DOHH2 (cell line): Measurements from ENCODE around the gene PDE6C.

Source experiments
- H3F3A ChIP-seq: fragments of 200-600 bp; sonication (generic), shearing (Covaris generic); 2 replicates; pipeline ENCODE4 v1.6.0; 2016; ENCODE audit warnings: antibody characterized with exemption, mild to moderate bottlenecking; ENCODE audit not compliant: control insufficient read depth, insufficient read depth
- H3K27ac ChIP-seq: fragments of 200-600 bp; sonication (generic); 2 replicates; pipeline ENCODE4 v1.5.1; 2014; ENCODE audit warnings: low read depth, mild to moderate bottlenecking, low read length, moderate library complexity
- H3K27me3 ChIP-seq: fragments of 200-600 bp; sonication (generic); 2 replicates; pipeline ENCODE4 v1.6.1; 2014; ENCODE audit warnings: mild to moderate bottlenecking, low read length, mixed read lengths; ENCODE audit not compliant: control insufficient read depth
- H3K36me3 ChIP-seq: fragments of 200-600 bp; sonication (generic); 2 replicates; pipeline ENCODE4 v1.6.1; 2014; ENCODE audit warnings: mild to moderate bottlenecking, low read length, moderate library complexity, mixed read lengths; ENCODE audit not compliant: control insufficient read depth
- H3K4me1 ChIP-seq: fragments of 200-600 bp; sonication (generic); 2 replicates; pipeline ENCODE4 v1.6.1; 2014; ENCODE audit warnings: mild to moderate bottlenecking, low read length, mixed read lengths; ENCODE audit not compliant: control insufficient read depth
- H3K4me2 ChIP-seq: fragments of 200-600 bp; sonication (generic); 2 replicates; pipeline ENCODE4 v1.6.0; 2014; ENCODE audit warnings: mild to moderate bottlenecking, low read length, moderate library complexity
- H3K4me3 ChIP-seq: fragments of 200-600 bp; sonication (generic); 2 replicates; pipeline ENCODE4 v1.5.1; 2014; ENCODE audit warnings: mild to moderate bottlenecking, low read length, mixed read lengths
- H3K79me2 ChIP-seq: fragments of 200-600 bp; sonication (generic); 2 replicates; pipeline ENCODE4 v1.6.1; 2014; ENCODE audit warnings: mild to moderate bottlenecking, low read length, mixed read lengths; ENCODE audit not compliant: control insufficient read depth
- H3K9me2 ChIP-seq: fragments of 200-600 bp; sonication (generic); replicated peaks from 2 replicates; pipeline ENCODE4 v1.6.1; 2014; ENCODE audit warnings: mild to moderate bottlenecking, low read length, mixed read lengths; ENCODE audit not compliant: control insufficient read depth
- H3K9me3 ChIP-seq: fragments of 200-600 bp; sonication (generic); 2 replicates; pipeline ENCODE4 v1.6.1; 2014; ENCODE audit warnings: antibody characterized with exemption, low read length, mixed read lengths; ENCODE audit not compliant: control insufficient read depth, insufficient read depth
- H4K20me1 ChIP-seq: fragments of 200-600 bp; sonication (generic); 2 replicates; pipeline ENCODE4 v1.6.0; 2014; ENCODE audit warnings: low read depth, mild to moderate bottlenecking, antibody characterized with exemption, low read length, moderate library complexity; ENCODE audit not compliant: control insufficient read depth, insufficient read depth
- CTCF ChIP-seq: fragments of 200-600 bp; sonication (generic); IDR thresholded peaks from one replicate; pipeline ENCODE4 v1.5.1; 2014; ENCODE audit warnings: antibody characterized with exemption, mild to moderate bottlenecking, low read depth, low read length; ENCODE audit not compliant: poor library complexity, severe bottlenecking
- EZH2phosphoT487 ChIP-seq: fragments of 200-600 bp; sonication (generic); IDR thresholded peaks from 2 replicates; pipeline ENCODE4 v1.6.1; 2017; ENCODE audit warnings: borderline replicate concordance, mild to moderate bottlenecking, antibody characterized with exemption, low read length, moderate library complexity, mixed read lengths

The PDE6C gene

GRCh38 chr10:93701866-93702209 is 89.5 kb downstream of the PDE6C start:
- peaks cover 28% of the 10 kb centered on the region for H3K36me3 ChIP-seq
- peak overlapping the region; percentile 41 for H3K27ac ChIP-seq
- TF ChIP-seq CTCF = no peak
- no peaks in the 10 kb centered on the region for H4K20me1 ChIP-seq
- H3K79me2 ChIP-seq = peaks cover 21% of the 10 kb centered on the region
- H3F3A ChIP-seq = no peaks in the 10 kb centered on the region
- no peaks in the 10 kb centered on the region for H3K27me3 ChIP-seq
- H3K4me3 ChIP-seq = peak overlapping the region; percentile 92
- no peaks in the 10 kb centered on the region for H3K9me3 ChIP-seq
- peak overlapping the region; percentile 85 for H3K4me2 ChIP-seq
- no peaks in the 10 kb centered on the region for H3K9me2 ChIP-seq
- peaks cover 23% of the 10 kb centered on the region for H3K4me1 ChIP-seq

DNA sequence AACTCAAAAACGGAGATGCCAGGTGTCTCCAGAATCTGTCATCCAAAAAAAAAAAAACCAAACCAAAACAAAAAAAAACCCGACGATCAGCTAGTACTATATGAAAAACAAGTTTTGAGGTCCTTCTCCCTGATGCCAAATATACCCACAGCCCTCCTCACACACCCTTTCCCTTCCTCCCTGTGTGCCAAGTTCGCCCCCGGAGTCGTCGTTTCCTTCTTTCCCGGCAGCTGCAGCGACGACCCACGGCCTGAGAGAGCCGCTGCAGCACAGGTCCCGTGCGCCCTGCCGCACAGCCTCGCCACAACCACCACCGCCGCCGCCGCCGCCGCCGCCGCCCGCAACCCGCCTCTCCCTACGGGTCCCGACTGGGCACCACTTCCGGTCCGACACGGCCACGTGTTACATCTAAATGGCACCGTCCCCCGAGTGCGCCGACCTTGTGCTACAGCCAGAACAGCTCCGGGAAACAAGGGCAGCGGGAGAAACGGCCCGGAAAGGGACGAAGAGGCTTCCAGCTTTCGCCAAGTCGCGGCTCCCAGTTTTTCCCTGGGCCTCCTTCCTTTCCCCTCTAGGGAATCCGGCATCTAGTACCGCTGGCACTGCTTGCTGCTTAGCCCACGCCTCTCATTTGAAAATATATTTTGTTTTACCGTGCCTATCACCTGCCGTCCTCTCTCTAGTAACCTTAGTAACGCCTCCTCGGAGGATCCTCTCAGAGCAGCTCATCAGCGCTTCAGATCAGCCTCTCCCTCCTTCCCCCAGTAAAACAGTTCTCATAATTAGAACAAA is 90.1 kb downstream of the PDE6C start, which contains the start of gene FRA10AC1:
TSS of gene FRA10AC1 (minus strand) at position 383 of the 792 bp plus-strand sequence. CDS start 2,486 bp downstream, outside the sequence.
- Histone ChIP-seq H3K79me2 (peaks cover 17% of the 10 kb centered on the region), H3K9me2 (no peaks in the 10 kb centered on the region), H3K36me3 (peaks cover 23% of the 10 kb centered on the region), H3K27me3 (no peaks in the 10 kb centered on the region), H3K9me3 (no peaks in the 10 kb centered on the region), H3K27ac (peak within 1 kb of the TSS; percentile 41), H4K20me1 (no peaks in the 10 kb centered on the region), H3F3A (no peaks in the 10 kb centered on the region), H3K4me1 (peaks cover 23% of the 10 kb centered on the region), H3K4me3 (peak within 1 kb of the TSS; percentile 92), H3K4me2 (peak within 1 kb of the TSS; percentile 85)
- TF ChIP-seq EZH2phosphoT487 (no peak), CTCF (peak; percentile 60)

DNA sequence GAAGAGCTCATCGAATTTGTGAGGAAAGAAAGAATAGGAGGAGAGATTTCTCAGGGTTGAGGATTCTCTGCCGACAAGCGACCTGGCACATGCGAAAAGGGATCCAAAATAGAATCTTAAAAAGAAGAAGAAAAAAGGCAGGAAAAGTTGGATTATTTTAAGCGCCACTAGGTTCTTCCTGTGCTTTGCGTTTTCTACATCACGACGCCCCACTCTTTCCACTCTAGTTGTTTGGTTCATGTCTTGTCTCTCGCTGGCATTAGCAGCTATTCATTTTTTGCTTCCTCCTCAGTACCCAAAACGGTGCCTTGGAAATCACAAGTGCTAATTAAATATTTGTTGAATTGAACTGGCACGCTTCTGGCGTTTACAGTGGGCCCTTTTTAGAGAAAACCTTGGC is 90.7 kb downstream of the PDE6C start:
- peak overlapping the region; percentile 92 for H3K4me3 ChIP-seq
- no peaks in the 10 kb centered on the region for H3K9me3 ChIP-seq
- H3F3A ChIP-seq = no peaks in the 10 kb centered on the region
- no peaks in the 10 kb centered on the region for H3K27me3 ChIP-seq
- H3K79me2 ChIP-seq = peaks cover 17% of the 10 kb centered on the region
- TF ChIP-seq CTCF = no peak
- peaks cover 20% of the 10 kb centered on the region for H3K36me3 ChIP-seq
- H3K4me2 ChIP-seq = peak overlapping the region; percentile 85
- peak overlapping the region; percentile 23 for H3K27ac ChIP-seq
- no peaks in the 10 kb centered on the region for H4K20me1 ChIP-seq
- peaks cover 23% of the 10 kb centered on the region for H3K4me1 ChIP-seq
- no peaks in the 10 kb centered on the region for H3K9me2 ChIP-seq
